AG09309 (cell line): ENCODE measurements around the gene BIRC3.

Source experiments
- DNase-seq: peaks from one replicate; pipeline ENCODE4 v3.0.0-alpha.2; 2010; ENCODE audit warnings: low read depth
- H3K4me3 ChIP-seq: 2 replicates; pipeline ENCODE4 v1.5.1; 2011; ENCODE audit warnings: mild to moderate bottlenecking, low read depth, low read length, moderate library complexity; ENCODE audit not compliant: control insufficient read depth
- TF ChIP-seq, protein P1 (sequence below): IDR thresholded peaks from 2 replicates; pipeline ENCODE4 v1.5.1; 2011; ENCODE audit warnings: mild to moderate bottlenecking, low read depth, low read length, inconsistent platforms; ENCODE audit not compliant: insufficient read depth, control insufficient read depth; ENCODE audit errors: missing control alignments

The BIRC3 gene

DNA sequence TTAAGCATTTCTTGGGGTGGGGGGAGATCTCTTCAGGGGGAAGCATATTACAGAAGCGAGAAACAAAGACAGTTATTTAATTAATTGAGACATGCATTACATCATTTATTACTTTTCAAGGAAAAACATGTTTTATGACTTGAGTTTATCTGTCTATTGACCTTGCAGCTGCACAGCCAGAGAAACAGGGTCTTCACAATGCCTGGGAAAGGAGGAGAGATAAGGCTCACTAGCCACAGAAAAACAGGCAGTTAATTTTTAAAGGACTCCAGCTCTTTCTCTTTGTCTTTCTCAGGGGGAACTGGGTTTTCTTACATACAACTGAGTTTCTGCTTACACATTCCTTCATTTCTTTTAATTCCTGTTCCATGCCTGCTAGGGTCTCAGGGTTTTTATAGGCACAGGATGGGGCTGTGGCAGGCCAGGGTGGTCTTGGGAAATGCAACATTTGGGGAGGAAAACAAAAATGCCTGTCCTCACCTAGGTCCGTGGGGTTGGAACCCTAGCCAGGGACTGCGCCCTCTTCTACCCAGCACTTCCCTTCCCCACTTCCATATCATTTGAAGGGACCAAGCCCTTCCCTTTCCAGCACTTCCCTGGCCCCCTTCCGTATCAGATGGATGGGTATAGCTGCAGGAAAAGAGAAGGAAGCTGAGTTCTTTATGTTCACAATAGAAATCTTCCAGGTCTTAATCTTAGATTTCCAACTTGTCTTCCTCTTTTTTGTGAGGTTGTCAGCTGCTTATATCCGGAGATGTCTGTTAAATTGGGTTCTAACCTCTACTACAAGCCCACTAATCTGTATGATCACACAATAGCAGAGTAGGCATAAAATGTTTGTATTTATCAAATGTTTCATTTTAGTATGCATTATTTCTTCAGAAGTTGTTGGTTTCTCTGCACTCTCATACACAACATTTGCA, 68.1 kb downstream of the BIRC3 start:
- H3K4me3 ChIP-seq: no peak overlapping the region
- TF ChIP-seq, protein P1, sequence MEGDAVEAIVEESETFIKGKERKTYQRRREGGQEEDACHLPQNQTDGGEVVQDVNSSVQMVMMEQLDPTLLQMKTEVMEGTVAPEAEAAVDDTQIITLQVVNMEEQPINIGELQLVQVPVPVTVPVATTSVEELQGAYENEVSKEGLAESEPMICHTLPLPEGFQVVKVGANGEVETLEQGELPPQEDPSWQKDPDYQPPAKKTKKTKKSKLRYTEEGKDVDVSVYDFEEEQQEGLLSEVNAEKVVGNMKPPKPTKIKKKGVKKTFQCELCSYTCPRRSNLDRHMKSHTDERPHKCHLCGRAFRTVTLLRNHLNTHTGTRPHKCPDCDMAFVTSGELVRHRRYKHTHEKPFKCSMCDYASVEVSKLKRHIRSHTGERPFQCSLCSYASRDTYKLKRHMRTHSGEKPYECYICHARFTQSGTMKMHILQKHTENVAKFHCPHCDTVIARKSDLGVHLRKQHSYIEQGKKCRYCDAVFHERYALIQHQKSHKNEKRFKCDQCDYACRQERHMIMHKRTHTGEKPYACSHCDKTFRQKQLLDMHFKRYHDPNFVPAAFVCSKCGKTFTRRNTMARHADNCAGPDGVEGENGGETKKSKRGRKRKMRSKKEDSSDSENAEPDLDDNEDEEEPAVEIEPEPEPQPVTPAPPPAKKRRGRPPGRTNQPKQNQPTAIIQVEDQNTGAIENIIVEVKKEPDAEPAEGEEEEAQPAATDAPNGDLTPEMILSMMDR: no peak
- no peak for DNase-seq

DNA sequence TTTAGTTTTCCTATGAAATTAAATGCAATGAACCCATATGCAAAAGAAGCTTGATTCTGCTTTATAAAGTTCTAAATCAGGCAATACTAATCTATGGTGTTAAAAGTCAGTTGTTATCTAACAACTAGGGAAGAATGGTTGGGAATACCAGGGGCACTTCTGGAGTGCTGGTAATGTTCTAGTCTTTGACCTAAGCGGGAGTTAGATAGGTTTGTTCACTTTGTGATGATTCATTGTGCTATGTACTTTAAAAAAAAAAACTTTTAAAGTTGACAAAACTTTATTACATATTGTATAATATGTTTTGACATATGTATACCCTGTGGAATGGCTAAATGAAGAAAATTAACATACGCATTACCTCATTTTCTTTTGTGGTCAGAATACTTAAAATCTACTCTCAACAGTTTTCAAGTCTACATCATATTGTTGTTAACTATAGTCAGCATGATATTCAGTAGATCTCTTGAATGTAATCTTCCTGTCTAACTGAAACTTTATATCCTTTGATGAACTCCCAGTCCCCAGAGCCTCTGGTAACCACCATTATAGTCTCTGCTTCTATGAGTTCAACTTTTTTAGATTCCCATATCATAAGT, 69.0 kb downstream of the BIRC3 start:
- TF ChIP-seq, protein P1: no peak

DNA sequence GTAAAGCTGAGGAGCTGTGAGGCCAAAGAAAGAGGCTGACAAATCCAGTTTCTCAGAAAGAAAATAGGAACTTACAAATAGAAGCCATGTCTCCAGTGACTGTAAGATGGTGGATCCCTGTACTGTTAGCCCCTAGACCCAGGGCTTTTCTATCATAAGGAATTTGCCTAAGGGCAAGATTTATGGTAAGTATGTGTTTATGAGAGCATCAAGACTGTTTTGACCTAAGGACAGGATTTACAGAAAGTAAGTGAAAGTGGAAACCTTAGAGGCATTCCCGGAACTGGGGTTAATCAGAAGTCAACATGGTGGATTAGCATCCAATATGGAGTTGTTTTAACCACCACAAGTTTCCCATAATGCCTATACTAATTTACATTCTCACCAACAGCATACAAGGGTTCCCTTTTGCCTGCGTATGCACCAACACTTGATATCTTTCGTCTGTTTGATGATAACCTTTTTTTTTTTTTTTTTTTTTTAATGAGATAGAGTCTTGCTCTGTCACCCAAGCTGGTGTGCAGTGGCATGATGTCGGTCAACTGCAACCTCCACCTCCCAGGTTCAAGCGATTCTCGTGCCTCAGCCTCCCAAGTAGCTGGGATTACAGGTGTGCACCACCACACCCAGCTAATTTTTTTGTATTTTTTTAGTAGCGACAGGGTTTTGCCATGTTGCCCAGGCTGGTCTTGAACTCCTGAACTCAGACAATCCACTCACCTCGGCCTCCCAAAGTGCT, 69.9 kb downstream of the BIRC3 start:
- TF ChIP-seq, protein P1: no peak
- no peak overlapping the region for H3K4me3 ChIP-seq
- DNase-seq: no peak

More for the DNA sequence above, 69.0 kb downstream of the BIRC3 start:
- H3K4me3 ChIP-seq: no peak overlapping the region
- DNase-seq: no peak
